Endothelial cell of umbilical vein (primary cell): ENCODE data around the gene AKAP13.

Source experiments
- CTCF ChIP-seq, 2 donors: IDR thresholded peaks; 1 replicate in 1 of 2; 2 replicates in 1 of 2; pipeline ENCODE4 v1.5.1; 2011; ENCODE audit warnings: low read length in 2 of 2, mild to moderate bottlenecking in 2 of 2, moderate library complexity in 2 of 2, control low read depth in 1 of 2, inconsistent platforms in 1 of 2, low read depth in 1 of 2; ENCODE audit not compliant: insufficient read depth in 1 of 2; ENCODE audit errors: extremely low read depth in 1 of 2
- EZH2 ChIP-seq: IDR thresholded peaks from 2 replicates; pipeline ENCODE4 v1.6.1; 2012; ENCODE audit warnings: borderline replicate concordance, low read depth, mild to moderate bottlenecking, moderate library complexity, low read length, inconsistent platforms; ENCODE audit not compliant: severe bottlenecking

GRCh38 chr15:85743392-85744055 lies 363.1 kb downstream of the AKAP13 start:
- TF ChIP-seq CTCF (IDR thresholded peaks at IDR 0.05; ENCODE audit: extremely low read depth in 1 of 2, insufficient read depth in 1 of 2, low read depth in 1 of 2, low read length in 2 of 2) = no peak
- no peak for TF ChIP-seq EZH2
